Fibroblast of lung (primary cell): Measurements from ENCODE around the gene PSMA4.

Experiments used
- EZH2 ChIP-seq: IDR thresholded peaks from 2 replicates; pipeline ENCODE4 v1.5.1; 2012; ENCODE audit warnings: low read length, control low read depth, mild to moderate bottlenecking; ENCODE audit errors: missing control alignments
- TF ChIP-seq, protein P1 (sequence below), 2 donors: IDR thresholded peaks in 1 of 2; conservative IDR thresholded peaks in 1 of 2; 1 replicate in 1 of 2; 2 replicates in 1 of 2; pipeline ENCODE4 v1.5.1; 2011 to 2012; ENCODE audit warnings: low read length in 2 of 2, control low read depth in 1 of 2, inconsistent platforms in 1 of 2, low read depth in 1 of 2, mild to moderate bottlenecking in 1 of 2

DNA sequence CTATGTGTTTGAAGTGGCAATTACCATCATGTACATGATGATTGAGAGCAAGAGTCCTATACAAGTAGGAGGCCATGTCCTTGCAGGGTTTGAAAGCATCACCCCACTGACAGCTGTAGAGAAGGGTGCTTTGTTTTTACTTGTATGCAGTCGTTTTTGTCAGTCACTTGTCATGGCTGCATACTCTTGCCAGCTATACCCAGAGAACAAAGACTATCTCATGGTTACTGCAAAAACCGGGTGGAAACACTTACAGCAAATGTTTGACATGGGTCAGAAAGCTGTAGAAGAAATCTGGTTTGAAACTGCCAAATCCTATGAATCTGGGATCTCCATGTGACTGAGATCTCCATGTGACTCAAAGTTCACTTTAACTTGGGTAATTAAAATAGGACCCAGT is 6.9 kb upstream of the PSMA4 start:
- TF ChIP-seq, protein P1, sequence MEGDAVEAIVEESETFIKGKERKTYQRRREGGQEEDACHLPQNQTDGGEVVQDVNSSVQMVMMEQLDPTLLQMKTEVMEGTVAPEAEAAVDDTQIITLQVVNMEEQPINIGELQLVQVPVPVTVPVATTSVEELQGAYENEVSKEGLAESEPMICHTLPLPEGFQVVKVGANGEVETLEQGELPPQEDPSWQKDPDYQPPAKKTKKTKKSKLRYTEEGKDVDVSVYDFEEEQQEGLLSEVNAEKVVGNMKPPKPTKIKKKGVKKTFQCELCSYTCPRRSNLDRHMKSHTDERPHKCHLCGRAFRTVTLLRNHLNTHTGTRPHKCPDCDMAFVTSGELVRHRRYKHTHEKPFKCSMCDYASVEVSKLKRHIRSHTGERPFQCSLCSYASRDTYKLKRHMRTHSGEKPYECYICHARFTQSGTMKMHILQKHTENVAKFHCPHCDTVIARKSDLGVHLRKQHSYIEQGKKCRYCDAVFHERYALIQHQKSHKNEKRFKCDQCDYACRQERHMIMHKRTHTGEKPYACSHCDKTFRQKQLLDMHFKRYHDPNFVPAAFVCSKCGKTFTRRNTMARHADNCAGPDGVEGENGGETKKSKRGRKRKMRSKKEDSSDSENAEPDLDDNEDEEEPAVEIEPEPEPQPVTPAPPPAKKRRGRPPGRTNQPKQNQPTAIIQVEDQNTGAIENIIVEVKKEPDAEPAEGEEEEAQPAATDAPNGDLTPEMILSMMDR (conservative IDR thresholded peaks at IDR 0.05 in 1 of 2, IDR thresholded peaks at IDR 0.05 in 1 of 2; ENCODE audit: low read depth in 1 of 2, low read length in 2 of 2), result no peak
- no peak for TF ChIP-seq EZH2
